HEK293T (cell line): Measurements from ENCODE around the gene MAP4K4.

Experiments
- BHLHE40 ChIP-seq: fragments of 450-650 bp; IDR thresholded peaks from 2 replicates; pipeline ENCODE4 v1.6.1; 2016; ENCODE audit warnings: mild to moderate bottlenecking, moderate library complexity, borderline replicate concordance
- NFRKB ChIP-seq: fragments of 450-650 bp; IDR thresholded peaks from 2 replicates; pipeline ENCODE4 v1.6.1; 2016; ENCODE audit warnings: mild to moderate bottlenecking, moderate library complexity
- SP1 ChIP-seq: fragments of 450-650 bp; IDR thresholded peaks from 2 replicates; pipeline ENCODE4 v1.6.1; 2017

GRCh38 chr2:101828673-101829334, 131.3 kb downstream of the MAP4K4 start:
- TF ChIP-seq NFRKB: no peak
- no peak for TF ChIP-seq SP1
- no peak for TF ChIP-seq BHLHE40
